H9 (cell line): ENCODE measurements around the gene PLB1. TPM values are rescaled to one million over a fixed set of nuclear protein-coding genes. Genes with fewer than 3 reads are reported as not detected.

ENCODE experiments used
- DNase-seq: peaks from one replicate; pipeline ENCODE4 v3.0.0-alpha.2; 2017
- H2AFZ ChIP-seq: one replicate; pipeline ENCODE4 v1.6.1; 2013; ENCODE audit warnings: mild to moderate bottlenecking, low read length, control low read depth, moderate library complexity
- H2AK5ac ChIP-seq: 2 replicates; pipeline ENCODE4 v1.6.1; 2013; ENCODE audit warnings: low read length, control low read depth, mixed read lengths; ENCODE audit not compliant: insufficient read length
- H2BK120ac ChIP-seq: one replicate; pipeline ENCODE4 v1.6.1; 2013; ENCODE audit warnings: low read depth, mild to moderate bottlenecking, low read length, control low read depth, inconsistent platforms; ENCODE audit not compliant: poor library complexity, severe bottlenecking
- H2BK12ac ChIP-seq: 2 replicates; pipeline ENCODE4 v1.6.1; 2013; ENCODE audit warnings: low read length, control low read depth, mixed read lengths, low read depth; ENCODE audit not compliant: insufficient read length
- H2BK15ac ChIP-seq: 2 replicates; pipeline ENCODE4 v1.6.1; 2013; ENCODE audit warnings: low read depth, low read length, control low read depth
- H2BK20ac ChIP-seq: one replicate; pipeline ENCODE4 v1.6.1; 2013; ENCODE audit warnings: low read depth, mild to moderate bottlenecking, low read length, control low read depth, inconsistent platforms; ENCODE audit not compliant: poor library complexity, severe bottlenecking
- H2BK5ac ChIP-seq: 2 replicates; pipeline ENCODE4 v1.6.1; 2013; ENCODE audit warnings: low read length, control low read depth, mixed read lengths; ENCODE audit not compliant: insufficient read length
- H3K14ac ChIP-seq: 2 replicates; pipeline ENCODE4 v1.6.1; 2013; ENCODE audit warnings: low read length, control low read depth; ENCODE audit not compliant: insufficient read depth
- H3K18ac ChIP-seq: 2 replicates; pipeline ENCODE4 v1.6.1; 2013; ENCODE audit warnings: low read depth, mild to moderate bottlenecking, mixed read lengths, low read length, control low read depth; ENCODE audit not compliant: insufficient read length
- H3K23ac ChIP-seq: 2 replicates; pipeline ENCODE4 v1.6.1; 2013; ENCODE audit warnings: low read length, control low read depth, mixed read lengths, low read depth; ENCODE audit not compliant: insufficient read length
- H3K23me2 ChIP-seq: 2 replicates; pipeline ENCODE4 v1.6.1; 2013; ENCODE audit warnings: low read depth, mild to moderate bottlenecking, mixed read lengths, low read length, control low read depth; ENCODE audit not compliant: insufficient read length, poor library complexity, severe bottlenecking
- H3K27ac ChIP-seq: 2 replicates; pipeline ENCODE4 v1.5.1; 2013; ENCODE audit warnings: low read length, control low read depth, mixed read lengths, low read depth; ENCODE audit not compliant: insufficient read length
- H3K27me3 ChIP-seq: 2 replicates; pipeline ENCODE4 v1.6.1; 2013; ENCODE audit warnings: low read length, control low read depth, inconsistent platforms; ENCODE audit not compliant: insufficient read depth
- H3K4ac ChIP-seq: 2 replicates; pipeline ENCODE4 v1.6.1; 2013; ENCODE audit warnings: low read depth, mild to moderate bottlenecking, control low read depth, inconsistent platforms, low read length, moderate library complexity
- H3K4me1 ChIP-seq: 2 replicates; pipeline ENCODE4 v1.6.1; 2013; ENCODE audit warnings: low read length, control low read depth, inconsistent platforms; ENCODE audit not compliant: insufficient read depth
- H3K4me2 ChIP-seq: 2 replicates; pipeline ENCODE4 v1.6.1; 2013; ENCODE audit warnings: low read length, control low read depth, mixed read lengths; ENCODE audit not compliant: insufficient read length, insufficient read depth
- H3K56ac ChIP-seq: 2 replicates; pipeline ENCODE4 v1.6.1; 2013; ENCODE audit warnings: low read depth, mild to moderate bottlenecking, mixed read lengths, low read length, control low read depth; ENCODE audit not compliant: insufficient read length
- H3K79me1 ChIP-seq: 2 replicates; pipeline ENCODE4 v1.6.1; 2013; ENCODE audit warnings: low read depth, mild to moderate bottlenecking, moderate library complexity, low read length, control low read depth, inconsistent platforms; ENCODE audit not compliant: insufficient read depth, poor library complexity, severe bottlenecking
- H3K79me2 ChIP-seq: 2 replicates; pipeline ENCODE4 v1.6.1; 2013; ENCODE audit warnings: low read length, control low read depth, inconsistent platforms; ENCODE audit not compliant: insufficient read depth
- H3K9ac ChIP-seq: 2 replicates; pipeline ENCODE4 v1.6.1; 2013; ENCODE audit warnings: low read length, control low read depth, mixed read lengths; ENCODE audit not compliant: insufficient read length; ENCODE audit errors: extremely low read depth
- H3K9me3 ChIP-seq: one replicate; pipeline ENCODE4 v1.6.1; 2013; ENCODE audit warnings: low read depth, low read length, inconsistent platforms; ENCODE audit not compliant: control insufficient read depth
- H3T11ph ChIP-seq: one replicate; pipeline ENCODE4 v1.6.1; 2013; ENCODE audit warnings: mild to moderate bottlenecking, low read length, control low read depth, inconsistent platforms
- H4K20me1 ChIP-seq: one replicate; pipeline ENCODE4 v1.6.1; 2013; ENCODE audit not compliant: control insufficient read depth, insufficient read length, insufficient read depth
- H4K5ac ChIP-seq: 2 replicates; pipeline ENCODE4 v1.6.1; 2013; ENCODE audit warnings: low read depth, mild to moderate bottlenecking, mixed read lengths, low read length, control low read depth; ENCODE audit not compliant: insufficient read length
- H4K8ac ChIP-seq: replicated peaks from 2 replicates; pipeline ENCODE4 v1.6.1; 2013; ENCODE audit warnings: low read length, control low read depth, mixed read lengths, low read depth; ENCODE audit not compliant: insufficient read length
- H4K91ac ChIP-seq: 2 replicates; pipeline ENCODE4 v1.6.1; 2013; ENCODE audit warnings: low read depth, mild to moderate bottlenecking, moderate library complexity, mixed read lengths, low read length, control low read depth; ENCODE audit not compliant: insufficient read length
- H3K27ac Mint-ChIP-seq, 3 experiments: 2 replicates in 2 of 3; 3 replicates in 1 of 3; pipeline ENCODE4 v1.8.0; 2020 to 2021; ENCODE audit warnings: mixed read lengths in 3 of 3, mild to moderate bottlenecking in 1 of 3, moderate library complexity in 1 of 3
- H3K27me3 Mint-ChIP-seq: 2 replicates; pipeline ENCODE4 v1.8.0; 2021; ENCODE audit warnings: low read depth, mild to moderate bottlenecking, moderate library complexity, mixed read lengths
- H3K36me3 Mint-ChIP-seq, 3 experiments: 2 replicates in 2 of 3; 3 replicates in 1 of 3; pipeline ENCODE4 v1.8.0; 2020 to 2021; ENCODE audit warnings: low read depth in 3 of 3, mixed read lengths in 3 of 3; ENCODE audit not compliant: insufficient read depth in 1 of 3
- H3K4me1 Mint-ChIP-seq, 2 experiments: 2 replicates each; pipeline ENCODE4 v1.8.0; 2020; ENCODE audit warnings: mixed read lengths in 2 of 2
- H3K4me3 Mint-ChIP-seq, 2 experiments: 2 replicates in 1 of 2; 3 replicates in 1 of 2; pipeline ENCODE4 v1.8.0; 2020 to 2021; ENCODE audit warnings: mild to moderate bottlenecking in 2 of 2, mixed read lengths in 2 of 2, moderate library complexity in 1 of 2
- H3K9me3 Mint-ChIP-seq, 2 experiments: 2 replicates in 1 of 2; 3 replicates in 1 of 2; pipeline ENCODE4 v1.8.0; 2020; ENCODE audit warnings: mild to moderate bottlenecking in 2 of 2, mixed read lengths in 2 of 2, moderate library complexity in 1 of 2
- WGBS: extraction: QIAGEN DNeasy Blood & Tissue Kit; methylation state at CpG from one replicate; pipeline ENCODE4 v1.1.7; 2013; ENCODE audit warnings: missing lambda C conversion rate, low lambda C conversion rate, mixed read lengths; ENCODE audit not compliant: insufficient read length; ENCODE audit errors: extremely low coverage; 5-methylcytosine and 5-hydroxymethylcytosine counted together
- total RNA-seq: library from RNA; stranded (reverse); gene quantifications from 2 replicates; pipeline ENCODE4 v1.2.1, GENCODE V29; 2021
- TF ChIP-seq, protein P1 (sequence below): fragments of 200-600 bp; sonication (generic); conservative IDR thresholded peaks from 3 replicates; pipeline ENCODE4 v1.8.0; 2021; ENCODE audit warnings: antibody characterized with exemption, mild to moderate bottlenecking

PLB1 gene
- total RNA-seq, 1 experiment from 2014 or later = not detected

DNA sequence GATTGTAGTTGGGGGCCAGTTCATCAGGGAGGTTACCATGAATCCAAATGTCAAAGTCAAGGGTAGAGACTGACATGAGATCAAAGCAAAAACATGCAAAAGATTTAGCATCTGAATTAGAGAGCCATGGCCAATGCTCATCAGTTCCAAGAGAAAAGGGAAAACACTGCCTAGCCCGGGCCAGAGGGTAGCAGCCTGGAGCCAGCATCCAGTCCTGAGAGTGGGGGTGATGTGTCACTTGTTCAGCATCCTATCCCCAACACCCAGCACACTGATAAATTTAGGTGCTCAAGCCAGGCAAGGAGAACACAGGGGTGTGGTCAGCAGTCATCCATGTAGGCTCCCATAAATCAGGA lies 178.8 kb downstream of the PLB1 start:
- Mint-ChIP-seq H3K4me3 (no peak overlapping the region), H3K9me3 (peaks cover 7% of the 10 kb centered on the region in 2 experiments; a peak in 3 of 5 replicates), H3K36me3 (peaks cover 0 to 3% (median 0%) of the 10 kb centered on the region in 3 experiments; a peak in 1 of 7 replicates), H3K27ac (no peak overlapping the region; a peak in 1 of 7 replicates), H3K27me3 (peaks cover 3% of the 10 kb centered on the region; the same call in 1 of the 2 replicates), H3K4me1 (peaks cover 9 to 11% of the 10 kb centered on the region in 2 experiments)
- WGBS = no CpG with 5 or more reads among the region's 1 CpG
- Histone ChIP-seq H3K27me3 (no peaks in the 10 kb centered on the region), H2BK20ac (no peak overlapping the region), H3K27ac (no peak overlapping the region), H2AK5ac (no peak overlapping the region), H3K23me2 (no peaks in the 10 kb centered on the region), H3K4me2 (no peak overlapping the region), H3K56ac (no peak overlapping the region), H4K8ac (no peak overlapping the region), H2BK5ac (no peak overlapping the region), H3K14ac (no peak overlapping the region), H3K9ac (no peak overlapping the region), H4K20me1 (no peaks in the 10 kb centered on the region), H3K9me3 (no peaks in the 10 kb centered on the region), H3K18ac (no peak overlapping the region), H3K4ac (no peak overlapping the region), H4K5ac (no peak overlapping the region), H2BK120ac (no peak overlapping the region), H2AFZ (no peak overlapping the region), H2BK12ac (no peak overlapping the region), H3K23ac (no peak overlapping the region), H3K79me2 (no peaks in the 10 kb centered on the region), H2BK15ac (no peak overlapping the region), H3T11ph (no peak overlapping the region), H3K4me1 (no peaks in the 10 kb centered on the region), H4K91ac (no peak overlapping the region), H3K79me1 (no peaks in the 10 kb centered on the region)
- TF ChIP-seq, protein P1, sequence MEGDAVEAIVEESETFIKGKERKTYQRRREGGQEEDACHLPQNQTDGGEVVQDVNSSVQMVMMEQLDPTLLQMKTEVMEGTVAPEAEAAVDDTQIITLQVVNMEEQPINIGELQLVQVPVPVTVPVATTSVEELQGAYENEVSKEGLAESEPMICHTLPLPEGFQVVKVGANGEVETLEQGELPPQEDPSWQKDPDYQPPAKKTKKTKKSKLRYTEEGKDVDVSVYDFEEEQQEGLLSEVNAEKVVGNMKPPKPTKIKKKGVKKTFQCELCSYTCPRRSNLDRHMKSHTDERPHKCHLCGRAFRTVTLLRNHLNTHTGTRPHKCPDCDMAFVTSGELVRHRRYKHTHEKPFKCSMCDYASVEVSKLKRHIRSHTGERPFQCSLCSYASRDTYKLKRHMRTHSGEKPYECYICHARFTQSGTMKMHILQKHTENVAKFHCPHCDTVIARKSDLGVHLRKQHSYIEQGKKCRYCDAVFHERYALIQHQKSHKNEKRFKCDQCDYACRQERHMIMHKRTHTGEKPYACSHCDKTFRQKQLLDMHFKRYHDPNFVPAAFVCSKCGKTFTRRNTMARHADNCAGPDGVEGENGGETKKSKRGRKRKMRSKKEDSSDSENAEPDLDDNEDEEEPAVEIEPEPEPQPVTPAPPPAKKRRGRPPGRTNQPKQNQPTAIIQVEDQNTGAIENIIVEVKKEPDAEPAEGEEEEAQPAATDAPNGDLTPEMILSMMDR = no peak
- DNase-seq = no peak
